GM12892 (cell line): Measurements from ENCODE around the gene RASGRP2.

ENCODE experiments used
- DNase-seq: peaks from one replicate; pipeline ENCODE4 v3.0.0; 2011; ENCODE audit not compliant: insufficient read length
- FAIRE-seq: peaks from 2 replicates; lab custom pipeline; 2011; peaks lifted over from hg19 to GRCh38; lab: Jason Lieb, UNC
- POLR2A ChIP-seq: IDR thresholded peaks from 2 replicates; pipeline ENCODE4 v1.6.1; 2011; ENCODE audit warnings: low read depth, low read length, control low read depth
- POLR2AphosphoS5 ChIP-seq: IDR thresholded peaks from 2 replicates; pipeline ENCODE4 v1.6.1; 2011; ENCODE audit warnings: low read depth, low read length, control low read depth
- TAF1 ChIP-seq: IDR thresholded peaks from 2 replicates; pipeline ENCODE4 v1.6.1; 2011; ENCODE audit warnings: low read depth, mild to moderate bottlenecking, control low read depth, low read length, borderline replicate concordance

Gene RASGRP2

GRCh38 chr11:64722141-64723065, 21.5 kb downstream of the RASGRP2 start:
- no peak for TF ChIP-seq POLR2A
- TF ChIP-seq TAF1, result no peak
- TF ChIP-seq POLR2AphosphoS5, result no peak
- DNase-seq, result no peak
- no peak for FAIRE-seq

DNA sequence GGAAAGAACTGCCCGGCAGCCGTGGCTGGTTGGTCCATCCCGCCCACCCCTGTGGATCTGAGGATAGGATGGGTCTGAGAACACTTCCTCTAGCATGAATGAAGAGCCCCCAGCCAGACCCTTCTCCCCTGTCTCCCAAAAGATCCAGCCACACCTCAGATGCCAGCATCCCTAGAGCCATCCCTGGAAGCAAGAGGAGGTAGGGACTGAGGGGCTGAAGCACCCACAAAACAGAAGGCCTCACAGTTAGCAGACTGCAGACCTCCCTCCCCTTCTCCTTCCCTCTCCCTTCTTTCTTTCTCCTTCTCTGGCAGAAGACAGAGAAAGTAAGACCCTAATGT, 22.6 kb downstream of the RASGRP2 start:
- DNase-seq (no peak), FAIRE-seq (no peak)
- TF ChIP-seq POLR2A (no peak), TAF1 (no peak), POLR2AphosphoS5 (no peak)

GRCh38 chr11:64720640-64721358, 23.1 kb downstream of the RASGRP2 start:
- TF ChIP-seq POLR2A (no peak), POLR2AphosphoS5 (no peak), TAF1 (no peak)
- no peak for FAIRE-seq
- no peak for DNase-seq

- TF ChIP-seq POLR2A (no peak), TAF1 (no peak), POLR2AphosphoS5 (no peak)
- DNase-seq, result no peak
- no peak for FAIRE-seq
Measured at GRCh38 chr11:64720167-64720566, 23.8 kb downstream of the RASGRP2 start.

GRCh38 chr11:64719406-64719805, 24.5 kb downstream of the RASGRP2 start:
- FAIRE-seq (no peak), DNase-seq (no peak)
- TF ChIP-seq POLR2A (no peak), POLR2AphosphoS5 (no peak), TAF1 (no peak)

GRCh38 chr11:64718780-64719124, 25.2 kb downstream of the RASGRP2 start:
- no peak for FAIRE-seq
- no peak for TF ChIP-seq POLR2A
- TF ChIP-seq POLR2AphosphoS5, result no peak
- no peak for TF ChIP-seq TAF1
- DNase-seq, result no peak

- DNase-seq (no peak), FAIRE-seq (no peak)
- TF ChIP-seq POLR2A (no peak), POLR2AphosphoS5 (no peak), TAF1 (no peak)
Measured at GRCh38 chr11:64718084-64718779, 25.7 kb downstream of the RASGRP2 start.

DNA sequence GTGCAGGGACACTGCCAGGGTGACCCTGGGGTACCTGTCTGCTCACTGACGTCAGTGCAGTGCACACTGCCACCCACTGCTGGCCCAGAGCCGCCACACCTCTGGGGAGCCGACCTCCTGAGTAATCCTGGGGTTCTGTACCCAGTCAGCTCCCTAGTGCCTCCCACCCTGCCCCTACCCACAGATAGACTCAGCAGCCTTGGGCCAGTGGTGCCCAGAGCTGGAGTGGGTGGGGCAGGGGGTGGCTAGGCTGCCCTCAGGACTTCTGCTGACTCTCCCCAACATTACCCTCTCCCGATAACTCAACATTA, 26.7 kb downstream of the RASGRP2 start:
- DNase-seq (no peak), FAIRE-seq (no peak)
- TF ChIP-seq POLR2AphosphoS5, result no peak
- TF ChIP-seq POLR2A, result no peak
- no peak for TF ChIP-seq TAF1

- TF ChIP-seq TAF1 (no peak), POLR2AphosphoS5 (no peak), POLR2A (no peak)
- no peak for DNase-seq
- FAIRE-seq, result no peak
Measured at GRCh38 chr11:64716473-64717267, 27.3 kb downstream of the RASGRP2 start.

DNA sequence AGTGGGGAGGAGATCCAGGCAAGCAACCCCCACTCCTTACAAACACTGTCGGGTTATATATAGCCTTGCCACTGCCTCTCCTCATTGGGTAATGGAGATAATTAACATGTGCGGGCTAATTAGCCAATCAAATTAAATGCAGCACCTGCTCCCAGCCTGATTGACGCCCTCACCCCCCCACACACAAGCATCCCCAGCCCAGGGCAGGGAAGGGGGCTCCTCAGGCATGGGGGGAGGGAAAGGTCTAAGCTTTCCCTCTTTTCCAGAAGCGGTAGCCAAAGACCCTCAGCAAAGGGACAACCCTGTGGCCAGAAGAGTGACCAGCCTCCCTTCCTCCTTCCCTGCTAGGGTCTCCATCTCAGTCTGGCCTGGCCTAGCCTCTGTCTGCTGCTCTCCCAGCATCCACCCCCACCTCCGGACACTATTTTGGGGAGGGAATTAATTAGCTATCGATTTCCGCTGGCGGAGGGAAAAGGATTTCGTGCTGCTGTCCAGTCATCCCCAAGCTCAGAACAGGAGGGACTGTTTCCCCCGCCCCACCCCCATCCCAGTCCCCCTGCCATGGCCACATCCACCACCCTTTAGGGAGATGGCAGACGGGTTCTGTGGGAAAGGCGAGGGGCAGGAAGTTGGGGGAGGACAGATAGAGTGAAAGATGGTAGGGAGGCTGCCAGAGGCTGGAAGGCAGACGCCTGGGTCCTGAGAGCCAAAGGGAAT, 28.0 kb downstream of the RASGRP2 start:
- DNase-seq, result no peak
- TF ChIP-seq POLR2A (no peak), POLR2AphosphoS5 (no peak), TAF1 (no peak)
- FAIRE-seq, result no peak
